AG09309 (cell line): ENCODE measurements around the gene UBA7.

Experiments
- DNase-seq: peaks from one replicate; pipeline ENCODE4 v3.0.0-alpha.2; 2010; ENCODE audit warnings: low read depth
- H3K4me3 ChIP-seq: 2 replicates; pipeline ENCODE4 v1.5.1; 2011; ENCODE audit warnings: mild to moderate bottlenecking, low read depth, low read length, moderate library complexity; ENCODE audit not compliant: control insufficient read depth
- TF ChIP-seq, protein P1 (sequence below): IDR thresholded peaks from 2 replicates; pipeline ENCODE4 v1.5.1; 2011; ENCODE audit warnings: mild to moderate bottlenecking, low read depth, low read length, inconsistent platforms; ENCODE audit not compliant: insufficient read depth, control insufficient read depth; ENCODE audit errors: missing control alignments

The UBA7 gene

DNA sequence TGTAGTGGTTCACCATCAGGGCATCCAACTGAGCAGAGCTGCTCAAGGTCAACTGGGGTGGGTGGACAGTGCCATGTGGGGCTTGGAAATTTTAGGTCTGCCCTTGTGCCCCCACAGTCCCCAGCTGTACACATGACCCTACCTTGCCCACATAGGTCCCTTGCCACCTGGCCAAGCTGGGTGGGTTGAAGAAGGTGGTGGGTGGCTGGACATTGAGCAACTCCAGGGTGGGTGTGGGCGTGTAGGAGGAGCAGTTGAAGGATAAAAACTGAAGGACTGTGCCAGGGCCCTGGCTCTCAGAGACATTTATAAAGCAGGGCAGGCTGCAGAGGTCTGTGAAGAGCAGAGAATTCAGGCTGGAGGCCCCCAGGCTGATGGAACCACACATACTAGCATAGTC lies 14.6 kb downstream of the UBA7 start:
- no peak for DNase-seq
- no peak overlapping the region for H3K4me3 ChIP-seq
- TF ChIP-seq, protein P1, sequence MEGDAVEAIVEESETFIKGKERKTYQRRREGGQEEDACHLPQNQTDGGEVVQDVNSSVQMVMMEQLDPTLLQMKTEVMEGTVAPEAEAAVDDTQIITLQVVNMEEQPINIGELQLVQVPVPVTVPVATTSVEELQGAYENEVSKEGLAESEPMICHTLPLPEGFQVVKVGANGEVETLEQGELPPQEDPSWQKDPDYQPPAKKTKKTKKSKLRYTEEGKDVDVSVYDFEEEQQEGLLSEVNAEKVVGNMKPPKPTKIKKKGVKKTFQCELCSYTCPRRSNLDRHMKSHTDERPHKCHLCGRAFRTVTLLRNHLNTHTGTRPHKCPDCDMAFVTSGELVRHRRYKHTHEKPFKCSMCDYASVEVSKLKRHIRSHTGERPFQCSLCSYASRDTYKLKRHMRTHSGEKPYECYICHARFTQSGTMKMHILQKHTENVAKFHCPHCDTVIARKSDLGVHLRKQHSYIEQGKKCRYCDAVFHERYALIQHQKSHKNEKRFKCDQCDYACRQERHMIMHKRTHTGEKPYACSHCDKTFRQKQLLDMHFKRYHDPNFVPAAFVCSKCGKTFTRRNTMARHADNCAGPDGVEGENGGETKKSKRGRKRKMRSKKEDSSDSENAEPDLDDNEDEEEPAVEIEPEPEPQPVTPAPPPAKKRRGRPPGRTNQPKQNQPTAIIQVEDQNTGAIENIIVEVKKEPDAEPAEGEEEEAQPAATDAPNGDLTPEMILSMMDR: no peak

DNA sequence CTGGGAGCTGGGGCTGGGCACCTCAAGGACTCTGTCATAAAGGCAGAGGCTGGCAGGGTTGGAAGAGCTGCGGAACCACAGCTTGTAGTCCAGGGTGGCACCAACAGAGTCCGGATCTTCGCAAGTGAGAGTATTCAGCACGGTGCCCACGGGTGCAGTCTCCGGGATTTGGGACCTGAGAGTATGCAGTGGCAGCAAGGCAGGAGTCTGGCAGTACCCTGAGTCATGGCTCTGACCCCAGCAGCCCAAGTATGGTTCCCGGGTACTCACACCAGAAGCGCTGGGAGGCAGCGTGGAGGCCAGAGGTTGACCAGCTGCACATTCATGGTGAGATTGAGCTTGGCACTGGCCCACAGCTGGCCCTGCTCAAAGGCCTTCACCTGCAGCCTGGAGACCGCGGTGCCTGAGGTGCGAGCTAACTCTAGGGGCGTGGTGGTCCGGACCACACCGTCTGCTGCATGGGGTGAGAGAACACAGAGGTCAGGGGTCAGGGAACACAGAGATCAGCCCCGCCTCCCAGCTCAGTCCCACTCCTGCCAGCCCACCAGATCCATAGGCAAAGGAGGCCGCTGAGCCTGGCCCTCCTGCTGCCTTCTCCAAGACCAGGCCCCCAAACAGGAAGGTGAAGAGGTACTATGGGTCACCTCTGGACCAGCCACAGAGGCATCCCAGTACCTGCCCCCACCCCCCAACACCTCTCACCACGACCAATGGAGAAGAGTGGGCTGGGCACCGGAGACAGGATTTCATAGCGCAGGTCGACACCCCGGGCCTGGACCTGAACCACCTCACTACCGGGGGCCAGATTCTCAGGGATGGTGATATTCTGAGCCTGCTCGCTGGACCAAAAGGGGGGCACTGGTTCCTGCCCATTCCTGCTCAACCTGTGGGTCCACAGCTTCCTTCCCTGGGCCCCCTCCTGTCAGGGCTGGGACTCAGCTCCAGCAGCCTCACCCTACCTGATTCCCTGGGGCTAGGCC lies 18.5 kb downstream of the UBA7 start:
- TF ChIP-seq, protein P1: no peak
- no peak overlapping the region for H3K4me3 ChIP-seq
- DNase-seq: no peak

DNA sequence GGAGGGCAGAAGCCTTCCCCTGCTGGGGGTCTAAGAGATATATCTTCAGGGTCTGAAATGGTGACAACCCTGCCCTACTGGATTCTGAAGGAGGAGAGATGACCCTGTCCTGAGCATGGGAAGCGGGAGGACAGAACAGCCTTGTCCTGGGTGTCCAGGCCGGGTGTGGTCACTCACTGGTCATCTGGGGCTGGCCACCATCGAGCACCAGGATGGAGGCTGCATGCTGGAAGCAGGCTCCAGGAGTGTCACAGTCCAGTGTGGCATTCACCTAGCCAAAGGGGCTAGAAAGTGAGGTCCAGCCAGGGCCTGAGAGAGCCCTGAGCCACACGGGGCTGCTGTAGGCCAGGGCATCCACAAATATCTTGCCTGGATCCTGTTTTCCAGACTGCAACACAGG lies 19.3 kb downstream of the UBA7 start:
- no peak overlapping the region for H3K4me3 ChIP-seq
- TF ChIP-seq, protein P1: no peak
- no peak for DNase-seq

DNA sequence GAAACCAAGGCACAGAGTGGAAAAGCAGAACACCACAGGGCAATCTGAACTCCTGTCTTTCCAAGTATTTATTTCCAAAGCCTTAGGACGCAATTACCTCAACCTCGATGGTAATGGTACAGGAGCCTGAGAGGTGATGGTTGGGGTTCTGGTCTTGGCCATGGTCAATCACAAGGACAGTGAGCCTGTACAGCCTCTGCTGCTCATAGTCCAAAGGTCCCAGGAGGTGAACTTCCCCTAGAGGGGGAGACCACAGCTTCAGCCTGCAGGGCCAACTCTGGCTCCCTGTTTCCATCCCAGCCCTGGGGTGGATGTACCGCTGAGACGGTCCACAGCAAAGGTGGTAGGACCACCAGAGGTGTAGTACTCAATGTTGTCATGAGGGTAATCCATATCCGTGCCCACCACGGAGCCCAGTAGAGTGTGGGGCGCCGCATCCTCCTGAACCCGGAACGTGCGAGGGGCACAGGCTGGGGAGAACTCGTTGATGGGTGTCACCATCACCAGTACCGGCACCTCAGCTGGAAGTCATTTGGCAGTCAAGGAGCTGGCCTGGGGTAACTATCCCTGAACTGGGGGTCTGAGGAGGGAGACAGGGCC lies 20.2 kb downstream of the UBA7 start:
- H3K4me3 ChIP-seq: no peak overlapping the region
- DNase-seq: no peak
- TF ChIP-seq, protein P1: no peak

DNA sequence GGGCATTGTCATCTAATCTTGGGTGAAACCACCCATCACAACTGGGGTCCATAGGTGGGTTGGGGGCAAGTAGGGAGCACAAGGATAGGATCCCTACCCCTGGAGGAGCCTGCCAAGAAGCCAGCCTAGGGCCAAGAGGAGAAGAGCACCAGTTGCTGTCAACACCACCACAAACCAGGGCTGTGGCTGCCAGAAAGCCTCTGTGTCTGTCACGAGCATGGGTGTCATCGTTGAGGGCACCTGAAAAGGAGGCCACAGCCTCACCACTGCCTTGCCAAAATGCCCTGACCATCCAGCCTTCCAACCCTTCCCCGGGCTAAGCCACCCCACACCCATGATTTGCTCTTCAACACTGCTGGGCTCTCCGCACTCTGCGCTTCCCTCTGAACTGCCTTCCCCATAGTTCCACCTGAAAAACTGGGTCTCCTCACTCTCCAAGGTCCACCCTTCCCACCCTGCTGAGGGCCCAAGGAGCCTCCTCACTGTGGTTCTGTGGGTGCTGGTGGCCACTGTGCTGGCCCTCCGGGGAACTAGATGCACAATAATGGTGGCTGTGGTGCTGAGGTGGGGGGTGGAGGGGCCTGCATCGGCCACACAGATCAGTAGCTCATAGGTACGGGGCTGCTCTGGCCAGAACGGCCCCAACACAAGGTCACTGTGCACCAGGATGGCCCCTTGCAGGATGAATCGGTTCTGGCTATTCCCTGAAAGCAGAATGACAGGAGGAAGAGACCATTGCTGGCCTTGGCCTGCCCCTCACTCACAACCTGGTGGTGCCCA lies 21.2 kb downstream of the UBA7 start:
- DNase-seq: no peak
- H3K4me3 ChIP-seq: no peak overlapping the region
- TF ChIP-seq, protein P1: no peak

DNA sequence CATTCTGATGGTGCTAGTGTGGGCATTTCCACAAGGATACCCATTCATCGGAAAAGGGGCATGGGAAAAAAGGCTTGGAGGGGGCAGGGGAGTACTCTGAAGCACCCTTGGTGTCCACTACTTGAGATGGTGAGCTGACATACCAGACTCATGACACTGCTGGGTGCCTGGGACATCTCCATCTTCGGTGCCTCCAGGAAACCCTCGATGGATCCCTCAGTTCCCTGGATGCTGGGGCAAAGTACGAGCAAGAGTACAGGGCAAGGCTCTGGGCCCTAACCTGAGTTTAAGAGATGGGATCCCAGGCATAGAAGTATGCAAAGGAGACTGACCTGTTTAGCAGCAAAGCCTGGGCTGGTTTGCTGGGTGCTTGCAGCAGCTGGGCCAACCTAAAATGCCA lies 22.2 kb downstream of the UBA7 start:
- TF ChIP-seq, protein P1: no peak
- H3K4me3 ChIP-seq: no peak overlapping the region
- no peak for DNase-seq
